CD4-positive, alpha-beta memory T cell (primary cell): Measurements from ENCODE around the gene ITGA8. TPM values are rescaled to one million over a fixed set of nuclear protein-coding genes. Genes with fewer than 3 reads are reported as not detected.

Source experiments
- CTCF ChIA-PET: fragments of 350-600 bp; sonication (Branson Sonifier 250); formaldehyde crosslinking; loops from one replicate; lab custom pipeline; 2021; ENCODE audit warnings: inconsistent platforms; ENCODE audit not compliant: partially characterized antibody; lab: Charles Lee
- POLR2A ChIA-PET: fragments of 350-600 bp; sonication (Branson Sonifier 250); formaldehyde crosslinking; loops from one replicate; lab custom pipeline; 2021; ENCODE audit not compliant: partially characterized antibody; lab: Charles Lee
- DNase-seq, 5 donors: peaks; one replicate each; pipeline versions ENCODE4 v3.0.0 to v3.0.0-alpha.2; 2020 to 2022; ENCODE audit warnings: mixed read lengths in 1 of 5
- H3K27ac ChIP-seq: one replicate; pipeline ENCODE4 v1.7.0; 2013; ENCODE audit warnings: low read depth, low read length
- H3K27me3 ChIP-seq: 2 replicates; pipeline ENCODE4 v1.7.0; 2013; ENCODE audit warnings: mild to moderate bottlenecking, low read length, moderate library complexity; ENCODE audit not compliant: insufficient read depth
- H3K36me3 ChIP-seq: 2 replicates; pipeline ENCODE4 v1.7.0; 2013; ENCODE audit warnings: mild to moderate bottlenecking, low read length, moderate library complexity; ENCODE audit not compliant: insufficient read depth
- H3K4me1 ChIP-seq: 2 replicates; pipeline ENCODE4 v1.7.0; 2013; ENCODE audit warnings: mild to moderate bottlenecking, low read length, moderate library complexity; ENCODE audit not compliant: insufficient read depth
- H3K4me3 ChIP-seq, 2 donors: one replicate each; pipeline ENCODE4 v1.7.0; 2013; ENCODE audit warnings: low read length in 2 of 2, mild to moderate bottlenecking in 1 of 2
- H3K9me3 ChIP-seq, 2 donors: one replicate each; pipeline ENCODE4 v1.7.0; 2013; ENCODE audit warnings: low read length in 2 of 2, control low read depth in 1 of 2; ENCODE audit not compliant: control insufficient read depth in 1 of 2
- H3K27ac Mint-ChIP-seq, 7 donors: one replicate each; pipeline ENCODE4 v1.8.0; 2020 to 2021; ENCODE audit warnings: mixed read lengths in 7 of 7, mild to moderate bottlenecking in 6 of 7, inconsistent platforms in 3 of 7, moderate library complexity in 3 of 7
- H3K27me3 Mint-ChIP-seq, 2 donors: one replicate each; pipeline ENCODE4 v1.8.0; 2020 to 2021; ENCODE audit warnings: mixed read lengths in 2 of 2
- H3K36me3 Mint-ChIP-seq, 2 donors: one replicate each; pipeline ENCODE4 v1.8.0; 2020 to 2021; ENCODE audit warnings: mixed read lengths in 2 of 2, inconsistent platforms in 1 of 2, mild to moderate bottlenecking in 1 of 2
- H3K4me1 Mint-ChIP-seq, 4 donors: one replicate each; pipeline ENCODE4 v1.8.0; 2020 to 2021; ENCODE audit warnings: mixed read lengths in 4 of 4, mild to moderate bottlenecking in 1 of 4
- H3K4me3 Mint-ChIP-seq, 8 donors: one replicate each; pipeline ENCODE4 v1.8.0; 2020 to 2021; ENCODE audit warnings: mixed read lengths in 8 of 8, mild to moderate bottlenecking in 7 of 8, moderate library complexity in 6 of 8, inconsistent platforms in 3 of 8
- H3K9me3 Mint-ChIP-seq, 8 donors: one replicate each; pipeline ENCODE4 v1.8.0; 2020 to 2021; ENCODE audit warnings: mixed read lengths in 8 of 8, mild to moderate bottlenecking in 5 of 8, inconsistent platforms in 3 of 8, moderate library complexity in 1 of 8
- intact Hi-C: fragments of 100-400 bp; cut with micrococcal nuclease; formaldehyde crosslinking; loops from one replicate; pipeline ENCODE4 v1.15.1; 2023
- polyA plus RNA-seq, 2 donors: library from polyadenylated mRNA; unstranded; fragments of 300-500 nt; fragmentation: Illumina TruSeq; gene quantifications; one replicate each; pipeline ENCODE4 v1.2.3, GENCODE V29; 2021
- total RNA-seq, 2 experiments: library from RNA; stranded (reverse); gene quantifications; one replicate each; pipeline ENCODE4 v1.2.3, GENCODE V29; 2021

ITGA8 gene
- total and polyA plus RNA-seq, 4 experiments from 2014 or later, result not detected

GRCh38 chr10:15684768-15685167 is 35.0 kb downstream of the ITGA8 start:
- CTCF ChIA-PET, result no interaction called here
- Histone ChIP-seq H3K27me3 (peaks cover 2% of the 10 kb centered on the region), H3K4me1 (no peaks in the 10 kb centered on the region), H3K27ac (no peak overlapping the region), H3K36me3 (no peaks in the 10 kb centered on the region), H3K9me3 (no peaks in the 10 kb centered on the region), H3K4me3 (no peak overlapping the region)
- H3K4me3 Mint-ChIP-seq, result no peak overlapping the region
- POLR2A ChIA-PET, result no interaction called here
- no peak for DNase-seq
- no peak overlapping the region for H3K27ac Mint-ChIP-seq
- H3K4me1 Mint-ChIP-seq, result no peaks in the 10 kb centered on the region
- intact Hi-C loops, result no loop called here
- no peaks in the 10 kb centered on the region for H3K36me3 Mint-ChIP-seq
- peaks cover 0 to 3% (median 0%) of the 10 kb centered on the region in 8 donors for H3K9me3 Mint-ChIP-seq
- H3K27me3 Mint-ChIP-seq, result peaks cover 36 to 37% of the 10 kb centered on the region in 2 donors

GRCh38 chr10:15681076-15681475 is 38.6 kb downstream of the ITGA8 start:
- intact Hi-C loops, result no loop called here
- H3K9me3 ChIP-seq, result no peaks in the 10 kb centered on the region
- CTCF ChIA-PET, result no interaction called here
- no peak overlapping the region for H3K4me3 ChIP-seq
- no peak overlapping the region for H3K27ac Mint-ChIP-seq
- no peaks in the 10 kb centered on the region for H3K36me3 ChIP-seq
- H3K9me3 Mint-ChIP-seq, result peaks cover 0 to 3% (median 0%) of the 10 kb centered on the region in 8 donors
- no peak overlapping the region for H3K27ac ChIP-seq
- H3K36me3 Mint-ChIP-seq, result no peaks in the 10 kb centered on the region
- no peak overlapping the region for H3K4me3 Mint-ChIP-seq
- H3K27me3 Mint-ChIP-seq, result peaks cover 23 to 26% of the 10 kb centered on the region in 2 donors
- H3K4me1 ChIP-seq, result no peaks in the 10 kb centered on the region
- H3K27me3 ChIP-seq, result peaks cover 2% of the 10 kb centered on the region
- DNase-seq, result no peak
- H3K4me1 Mint-ChIP-seq, result no peaks in the 10 kb centered on the region
- POLR2A ChIA-PET, result no interaction called here

DNA sequence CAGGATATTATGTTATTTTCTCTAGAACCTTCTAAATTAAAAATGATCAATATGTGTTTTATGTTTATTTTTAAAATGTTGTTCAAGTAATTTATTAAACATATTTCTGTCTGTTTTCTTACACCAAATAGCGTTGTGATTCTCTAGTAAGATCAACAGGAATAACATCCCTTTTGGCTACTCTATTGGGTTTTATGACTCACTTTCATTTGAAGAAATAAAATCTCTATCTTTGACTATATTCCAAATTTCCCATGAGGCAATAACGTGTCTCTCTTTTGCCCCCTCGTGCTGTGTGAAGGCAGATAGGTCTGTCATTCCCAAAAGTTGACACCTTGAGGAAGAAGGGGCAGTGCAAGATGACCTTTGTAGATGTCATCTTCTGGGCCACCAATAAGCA is 40.9 kb downstream of the ITGA8 start:
- POLR2A ChIA-PET, result no interaction called here
- CTCF ChIA-PET, result no interaction called here
- intact Hi-C loops, result no loop called here

DNA sequence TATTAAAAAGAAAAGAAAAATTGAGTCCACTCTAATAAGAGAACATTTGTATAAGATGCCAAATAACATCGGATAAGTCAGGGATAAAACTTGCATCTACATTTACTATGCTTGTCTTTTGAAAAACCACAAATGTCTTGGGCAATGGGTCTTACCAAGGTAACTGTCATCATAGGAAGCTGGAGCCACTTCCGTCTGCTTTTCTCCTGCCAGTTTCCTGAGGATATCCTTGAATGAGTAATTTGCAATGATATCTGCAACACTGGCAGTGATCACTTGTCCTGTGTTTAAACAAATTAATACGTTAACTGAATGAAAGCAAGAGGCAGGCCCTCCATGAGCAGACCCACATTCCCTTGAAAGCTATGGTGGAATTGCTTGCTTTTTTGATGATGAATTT is 47.3 kb downstream of the ITGA8 start:
- intact Hi-C loops, result no loop called here

More for the DNA sequence above, 40.9 kb downstream of the ITGA8 start:
- Mint-ChIP-seq H3K27me3 (peaks cover 17 to 24% of the 10 kb centered on the region in 2 donors), H3K9me3 (no peaks in the 10 kb centered on the region), H3K27ac (no peak overlapping the region), H3K4me3 (no peak overlapping the region), H3K36me3 (no peaks in the 10 kb centered on the region), H3K4me1 (no peaks in the 10 kb centered on the region)
- no peaks in the 10 kb centered on the region for H3K27me3 ChIP-seq
- no peaks in the 10 kb centered on the region for H3K4me1 ChIP-seq
- no peak overlapping the region for H3K4me3 ChIP-seq
- no peaks in the 10 kb centered on the region for H3K9me3 ChIP-seq
- no peak overlapping the region for H3K27ac ChIP-seq
- no peaks in the 10 kb centered on the region for H3K36me3 ChIP-seq
- no peak for DNase-seq

GRCh38 chr10:15670880-15671279 is 48.8 kb downstream of the ITGA8 start:
- Mint-ChIP-seq H3K9me3 (peaks cover 0 to 6% (median 0%) of the 10 kb centered on the region in 8 donors), H3K4me1 (no peaks in the 10 kb centered on the region), H3K4me3 (no peak overlapping the region), H3K27me3 (peaks cover 6 to 8% of the 10 kb centered on the region in 2 donors), H3K27ac (no peak overlapping the region), H3K36me3 (no peaks in the 10 kb centered on the region)
- ChIA-PET CTCF (no interaction called here), POLR2A (no interaction called here)
- Histone ChIP-seq H3K4me1 (no peaks in the 10 kb centered on the region), H3K27ac (no peak overlapping the region), H3K36me3 (no peaks in the 10 kb centered on the region), H3K4me3 (no peak overlapping the region), H3K9me3 (no peaks in the 10 kb centered on the region), H3K27me3 (no peaks in the 10 kb centered on the region)
- intact Hi-C loops, result no loop called here
- no peak for DNase-seq

More for the DNA sequence above, 47.3 kb downstream of the ITGA8 start:
- Mint-ChIP-seq H3K4me1 (no peaks in the 10 kb centered on the region), H3K27me3 (peaks cover 6 to 10% of the 10 kb centered on the region in 2 donors), H3K9me3 (peaks cover 0 to 6% (median 0%) of the 10 kb centered on the region in 8 donors), H3K27ac (no peak overlapping the region), H3K36me3 (no peaks in the 10 kb centered on the region), H3K4me3 (no peak overlapping the region)
- no peak for DNase-seq
- no peaks in the 10 kb centered on the region for H3K9me3 ChIP-seq
- ChIA-PET POLR2A (no interaction called here), CTCF (no interaction called here)
- H3K27ac ChIP-seq, result no peak overlapping the region
- H3K4me1 ChIP-seq, result no peaks in the 10 kb centered on the region
- H3K36me3 ChIP-seq, result no peaks in the 10 kb centered on the region
- H3K4me3 ChIP-seq, result no peak overlapping the region
- no peaks in the 10 kb centered on the region for H3K27me3 ChIP-seq

GRCh38 chr10:15661574-15661973 is 58.1 kb downstream of the ITGA8 start:
- H3K36me3 Mint-ChIP-seq, result no peaks in the 10 kb centered on the region
- intact Hi-C loops, result no loop called here
- H3K27ac ChIP-seq, result no peak overlapping the region
- CTCF ChIA-PET, result no interaction called here
- H3K4me1 Mint-ChIP-seq, result no peaks in the 10 kb centered on the region
- no peaks in the 10 kb centered on the region for H3K4me1 ChIP-seq
- H3K9me3 ChIP-seq, result no peaks in the 10 kb centered on the region
- H3K27me3 ChIP-seq, result no peaks in the 10 kb centered on the region
- no peak overlapping the region for H3K4me3 Mint-ChIP-seq
- H3K4me3 ChIP-seq, result no peak overlapping the region
- H3K27me3 Mint-ChIP-seq, result peaks cover 0 to 3% of the 10 kb centered on the region in 2 donors
- H3K27ac Mint-ChIP-seq, result no peak overlapping the region
- POLR2A ChIA-PET, result no interaction called here
- H3K36me3 ChIP-seq, result no peaks in the 10 kb centered on the region
- peaks cover 0 to 5% (median 0%) of the 10 kb centered on the region in 8 donors for H3K9me3 Mint-ChIP-seq
- DNase-seq, result no peak

- no peaks in the 10 kb centered on the region for H3K9me3 ChIP-seq
- no peak overlapping the region for H3K4me3 Mint-ChIP-seq
- peaks cover 0 to 5% (median 0%) of the 10 kb centered on the region in 8 donors for H3K9me3 Mint-ChIP-seq
- no peaks in the 10 kb centered on the region for H3K27me3 ChIP-seq
- no peak overlapping the region for H3K27ac ChIP-seq
- H3K36me3 Mint-ChIP-seq, result no peaks in the 10 kb centered on the region
- intact Hi-C loops, result no loop called here
- no peak overlapping the region for H3K27ac Mint-ChIP-seq
- no peak for DNase-seq
- no peaks in the 10 kb centered on the region for H3K4me1 ChIP-seq
- ChIA-PET POLR2A (no interaction called here), CTCF (no interaction called here)
- no peaks in the 10 kb centered on the region for H3K4me1 Mint-ChIP-seq
- H3K4me3 ChIP-seq, result no peak overlapping the region
- no peaks in the 10 kb centered on the region for H3K36me3 ChIP-seq
- peaks cover 0 to 4% of the 10 kb centered on the region in 2 donors for H3K27me3 Mint-ChIP-seq
Measured at GRCh38 chr10:15660990-15661389, 58.7 kb downstream of the ITGA8 start.
